Natural killer cell (primary cell): Measurements from ENCODE around the gene CAT. TPM values are rescaled to one million over a fixed set of nuclear protein-coding genes. Genes with fewer than 3 reads are reported as not detected.
A peak's percentile ranks its signal among the peaks of the same experiment; 100 is the strongest.

Experiments used
- ATAC-seq, 3 donors: fragments of 150-1000 bp in 2 of 3; fragments of 200-7000 bp in 1 of 3; cut with Tn5 transposase; 1 replicate in 1 of 3; 2 replicates in 2 of 3; pipeline ENCODE4 v1.10.0; 2021; ENCODE audit warnings: mild to moderate bottlenecking in 2 of 3, moderate library complexity in 2 of 3
- DNase-seq, 2 donors: peaks; one replicate each; pipeline versions ENCODE4 v3.0.0 to v3.0.0-alpha.2; 2013 to 2021; ENCODE audit warnings: mixed read lengths in 1 of 2
- H3K27ac ChIP-seq: one replicate; pipeline ENCODE4 v1.5.1; 2013; ENCODE audit warnings: mild to moderate bottlenecking, low read length
- H3K27me3 ChIP-seq: one replicate; pipeline ENCODE4 v1.6.1; 2013; ENCODE audit warnings: low read length; ENCODE audit not compliant: control insufficient read depth, insufficient read depth
- H3K36me3 ChIP-seq: one replicate; pipeline ENCODE4 v1.6.1; 2013; ENCODE audit warnings: low read length; ENCODE audit not compliant: control insufficient read depth, insufficient read depth
- H3K4me1 ChIP-seq: one replicate; pipeline ENCODE4 v1.6.1; 2013; ENCODE audit warnings: low read length; ENCODE audit not compliant: control insufficient read depth, insufficient read depth
- H3K4me3 ChIP-seq: one replicate; pipeline ENCODE4 v1.5.1; 2013; ENCODE audit warnings: low read length
- H3K9me3 ChIP-seq: one replicate; pipeline ENCODE4 v1.6.1; 2013; ENCODE audit warnings: low read length; ENCODE audit not compliant: control insufficient read depth, insufficient read depth
- H3K27ac Mint-ChIP-seq, 2 donors: one replicate each; pipeline ENCODE4 v1.8.0; 2022; ENCODE audit warnings: mild to moderate bottlenecking in 2 of 2, mixed read lengths in 2 of 2, moderate library complexity in 1 of 2
- H3K27me3 Mint-ChIP-seq, 2 donors: one replicate each; pipeline ENCODE4 v1.8.0; 2022; ENCODE audit warnings: low read depth in 2 of 2, mixed read lengths in 2 of 2
- H3K36me3 Mint-ChIP-seq: one replicate; pipeline ENCODE4 v1.8.0; 2022; ENCODE audit warnings: mixed read lengths
- H3K4me1 Mint-ChIP-seq, 2 donors: one replicate each; pipeline ENCODE4 v1.8.0; 2022; ENCODE audit warnings: mixed read lengths in 2 of 2
- H3K4me3 Mint-ChIP-seq: one replicate; pipeline ENCODE4 v1.8.0; 2022; ENCODE audit warnings: mild to moderate bottlenecking, moderate library complexity, mixed read lengths
- H3K9me3 Mint-ChIP-seq, 2 donors: one replicate each; pipeline ENCODE4 v1.8.0; 2022; ENCODE audit warnings: mixed read lengths in 2 of 2
- CTCF ChIP-seq: fragments of 200-600 bp; IDR thresholded peaks from one replicate; pipeline ENCODE4 v1.8.0; 2022; ENCODE audit warnings: antibody characterized with exemption
- WGBS: methylation state at CpG from one replicate; pipeline ENCODE4 v1.1.7; 2013; ENCODE audit warnings: missing lambda C conversion rate; ENCODE audit not compliant: insufficient coverage; 5-methylcytosine and 5-hydroxymethylcytosine counted together
- intact Hi-C: fragments of 100-400 bp; cut with micrococcal nuclease; formaldehyde crosslinking; loops from one replicate; pipeline ENCODE4 v1.14.2; 2022
- total RNA-seq, 4 donors: library from RNA; stranded (reverse); fragments of 120-200 nt in 1 of 4; gene quantifications; one replicate each; pipeline versions ENCODE4 v1.2.3 to v1.2.4, GENCODE V29; 2013 to 2022

Gene CAT
- total RNA-seq, 3 donors from 2014 or later (not counting 1 experiment from before 2014, with no cell fraction given), result 31.0 to 43.9 (median 36.3) TPM

GRCh38 chr11:34405079-34405858 is 33.5 kb upstream of the CAT start:
- DNase-seq, result peak in 1 of 2 donors; percentile 22
- Histone ChIP-seq H3K9me3 (no peaks in the 10 kb centered on the region), H3K4me1 (no peaks in the 10 kb centered on the region), H3K27ac (no peak overlapping the region), H3K36me3 (no peaks in the 10 kb centered on the region), H3K27me3 (no peaks in the 10 kb centered on the region), H3K4me3 (no peak overlapping the region)
- Mint-ChIP-seq H3K4me1 (no peaks in the 10 kb centered on the region), H3K27me3 (peaks cover 20 to 44% of the 10 kb centered on the region in 2 donors), H3K9me3 (no peaks in the 10 kb centered on the region), H3K27ac (no peak overlapping the region), H3K36me3 (no peaks in the 10 kb centered on the region), H3K4me3 (no peak overlapping the region)
- ATAC-seq, result no peak
- WGBS, result 77% methylated on average over 7 of the region's 7 CpGs
- TF ChIP-seq CTCF, result no peak
- intact Hi-C loops, result no loop called here

DNA sequence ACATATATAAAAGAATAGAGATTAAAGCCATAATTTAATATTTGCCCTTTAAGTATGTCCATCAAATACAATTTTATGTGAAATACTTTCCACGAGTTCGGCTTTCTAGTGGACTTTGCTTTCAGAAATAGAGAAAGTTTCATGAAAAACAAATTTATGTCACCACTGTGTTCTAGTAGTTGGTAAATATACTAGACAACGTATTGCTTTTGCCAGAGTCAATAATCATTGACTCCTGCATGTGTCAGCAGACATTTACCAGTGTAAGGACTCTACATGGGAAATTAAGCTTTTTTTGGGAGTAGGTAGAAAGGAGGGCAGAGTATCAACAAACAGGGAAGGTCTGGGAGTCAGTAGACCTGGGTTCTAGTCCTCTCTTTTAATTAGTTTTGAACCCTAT is 32.3 kb upstream of the CAT start:
- no peaks in the 10 kb centered on the region for H3K9me3 Mint-ChIP-seq
- intact Hi-C loops, result no loop called here
- no peak overlapping the region for H3K4me3 Mint-ChIP-seq
- WGBS, result 87% methylated on average over 2 of the region's 3 CpGs
- Histone ChIP-seq H3K36me3 (no peaks in the 10 kb centered on the region), H3K4me1 (no peaks in the 10 kb centered on the region), H3K27ac (no peak overlapping the region), H3K27me3 (no peaks in the 10 kb centered on the region), H3K9me3 (no peaks in the 10 kb centered on the region), H3K4me3 (no peak overlapping the region)
- ATAC-seq (no peak), DNase-seq (no peak)
- H3K27ac Mint-ChIP-seq, result no peak overlapping the region
- no peak for TF ChIP-seq CTCF
- H3K27me3 Mint-ChIP-seq, result peaks cover 20 to 44% of the 10 kb centered on the region in 2 donors
- no peaks in the 10 kb centered on the region for H3K4me1 Mint-ChIP-seq
- no peaks in the 10 kb centered on the region for H3K36me3 Mint-ChIP-seq

DNA sequence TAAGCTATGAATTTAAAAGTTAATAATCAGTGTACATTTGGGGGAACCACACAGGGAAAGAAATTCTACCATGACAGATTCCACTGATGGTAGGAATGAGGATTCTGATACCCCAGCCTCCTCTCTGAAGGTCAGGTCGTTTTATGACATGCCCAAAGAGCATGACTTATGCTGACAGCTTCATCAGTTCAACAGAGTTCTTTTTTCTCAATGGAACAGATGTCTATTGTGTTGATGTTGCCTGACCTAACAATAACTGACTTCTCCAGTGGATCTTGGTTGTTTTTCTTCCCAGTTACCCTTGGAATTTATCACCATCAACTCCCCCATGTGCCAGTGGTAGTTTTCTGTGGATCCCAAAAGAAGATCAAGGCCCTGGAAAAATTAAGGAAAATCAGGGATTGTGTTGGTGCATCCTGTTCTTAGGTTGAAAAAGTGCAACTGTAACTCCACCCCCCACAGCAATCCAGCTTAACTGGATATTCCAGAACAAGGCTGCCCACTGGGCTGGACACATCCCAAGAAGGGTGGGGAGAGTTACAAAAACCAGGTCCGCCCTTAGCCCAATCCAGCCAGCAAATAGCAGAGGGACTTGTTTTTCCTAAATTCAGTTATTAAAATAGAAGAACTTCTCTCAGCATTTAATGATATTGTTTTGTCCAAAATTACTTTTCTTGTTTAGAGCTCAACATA is 31.5 kb upstream of the CAT start:
- Mint-ChIP-seq H3K4me1 (no peaks in the 10 kb centered on the region), H3K27me3 (peaks cover 20 to 44% of the 10 kb centered on the region in 2 donors)

More for the DNA sequence above, 31.5 kb upstream of the CAT start:
- Mint-ChIP-seq H3K9me3 (no peaks in the 10 kb centered on the region), H3K4me3 (no peak overlapping the region), H3K27ac (no peak overlapping the region), H3K36me3 (no peaks in the 10 kb centered on the region)
- Histone ChIP-seq H3K36me3 (no peaks in the 10 kb centered on the region), H3K27me3 (no peaks in the 10 kb centered on the region), H3K27ac (no peak overlapping the region), H3K4me3 (no peak overlapping the region), H3K9me3 (no peaks in the 10 kb centered on the region), H3K4me1 (no peaks in the 10 kb centered on the region)
- intact Hi-C loops, result no loop called here
- TF ChIP-seq CTCF, result no peak
- ATAC-seq (no peak), DNase-seq (no peak)
- WGBS, result 75% methylated on average over 2 of the region's 2 CpGs
